Neural cell (in vitro differentiated cells): ENCODE results near the gene KISS1R.

Experiments
- EZH2 ChIP-seq: fragments of 200-600, 300-800 bp; shearing (Covaris generic), sonication (generic); IDR thresholded peaks from 2 replicates; pipeline ENCODE4 v1.6.1; 2014; ENCODE audit warnings: antibody characterized with exemption, low read length, borderline replicate concordance, mild to moderate bottlenecking; ENCODE audit not compliant: insufficient read depth, poor library complexity, severe bottlenecking
- TF ChIP-seq, protein P1 (sequence below): fragments of 450-650 bp; IDR thresholded peaks from 2 replicates; pipeline ENCODE4 v1.5.1; 2014; ENCODE audit warnings: antibody characterized with exemption, mild to moderate bottlenecking, moderate library complexity; ENCODE audit not compliant: poor library complexity, severe bottlenecking
- TF ChIP-seq, protein P2 (sequence below): IDR thresholded peaks from 2 replicates; pipeline ENCODE4 v1.6.1; 2012; ENCODE audit warnings: borderline replicate concordance

DNA sequence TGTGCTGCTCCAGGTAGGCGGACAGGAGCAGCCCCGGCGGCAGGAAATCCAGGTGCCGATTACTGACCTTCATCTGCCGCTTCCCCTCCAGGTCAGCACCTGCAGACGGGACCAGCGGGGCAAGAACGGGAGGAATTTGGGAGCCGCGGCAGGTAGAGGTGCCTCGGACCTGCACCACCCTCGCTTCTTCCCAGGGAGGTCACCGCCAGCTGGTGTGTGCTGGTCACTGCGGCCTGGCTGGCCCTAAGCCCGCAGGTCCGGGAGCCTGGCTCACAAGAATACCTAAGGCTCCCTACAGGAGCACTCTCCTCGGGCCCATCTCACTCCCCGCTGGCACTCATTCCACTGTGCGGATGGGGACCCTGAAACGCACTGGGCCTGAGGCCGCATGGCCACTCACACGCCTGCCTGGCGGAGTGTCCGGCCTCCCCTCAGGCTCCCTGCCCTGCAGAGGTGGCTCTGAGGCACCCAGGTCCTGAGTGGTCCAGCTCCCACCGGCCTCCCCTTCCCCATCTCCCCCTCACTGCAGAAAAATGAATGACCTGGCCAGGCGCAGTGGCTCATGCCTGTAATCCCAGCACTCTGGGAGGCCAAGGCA lies 19.6 kb upstream of the KISS1R start:
- TF ChIP-seq, protein P1, sequence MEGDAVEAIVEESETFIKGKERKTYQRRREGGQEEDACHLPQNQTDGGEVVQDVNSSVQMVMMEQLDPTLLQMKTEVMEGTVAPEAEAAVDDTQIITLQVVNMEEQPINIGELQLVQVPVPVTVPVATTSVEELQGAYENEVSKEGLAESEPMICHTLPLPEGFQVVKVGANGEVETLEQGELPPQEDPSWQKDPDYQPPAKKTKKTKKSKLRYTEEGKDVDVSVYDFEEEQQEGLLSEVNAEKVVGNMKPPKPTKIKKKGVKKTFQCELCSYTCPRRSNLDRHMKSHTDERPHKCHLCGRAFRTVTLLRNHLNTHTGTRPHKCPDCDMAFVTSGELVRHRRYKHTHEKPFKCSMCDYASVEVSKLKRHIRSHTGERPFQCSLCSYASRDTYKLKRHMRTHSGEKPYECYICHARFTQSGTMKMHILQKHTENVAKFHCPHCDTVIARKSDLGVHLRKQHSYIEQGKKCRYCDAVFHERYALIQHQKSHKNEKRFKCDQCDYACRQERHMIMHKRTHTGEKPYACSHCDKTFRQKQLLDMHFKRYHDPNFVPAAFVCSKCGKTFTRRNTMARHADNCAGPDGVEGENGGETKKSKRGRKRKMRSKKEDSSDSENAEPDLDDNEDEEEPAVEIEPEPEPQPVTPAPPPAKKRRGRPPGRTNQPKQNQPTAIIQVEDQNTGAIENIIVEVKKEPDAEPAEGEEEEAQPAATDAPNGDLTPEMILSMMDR, result no peak
- TF ChIP-seq EZH2, result no peak
- TF ChIP-seq, protein P2, sequence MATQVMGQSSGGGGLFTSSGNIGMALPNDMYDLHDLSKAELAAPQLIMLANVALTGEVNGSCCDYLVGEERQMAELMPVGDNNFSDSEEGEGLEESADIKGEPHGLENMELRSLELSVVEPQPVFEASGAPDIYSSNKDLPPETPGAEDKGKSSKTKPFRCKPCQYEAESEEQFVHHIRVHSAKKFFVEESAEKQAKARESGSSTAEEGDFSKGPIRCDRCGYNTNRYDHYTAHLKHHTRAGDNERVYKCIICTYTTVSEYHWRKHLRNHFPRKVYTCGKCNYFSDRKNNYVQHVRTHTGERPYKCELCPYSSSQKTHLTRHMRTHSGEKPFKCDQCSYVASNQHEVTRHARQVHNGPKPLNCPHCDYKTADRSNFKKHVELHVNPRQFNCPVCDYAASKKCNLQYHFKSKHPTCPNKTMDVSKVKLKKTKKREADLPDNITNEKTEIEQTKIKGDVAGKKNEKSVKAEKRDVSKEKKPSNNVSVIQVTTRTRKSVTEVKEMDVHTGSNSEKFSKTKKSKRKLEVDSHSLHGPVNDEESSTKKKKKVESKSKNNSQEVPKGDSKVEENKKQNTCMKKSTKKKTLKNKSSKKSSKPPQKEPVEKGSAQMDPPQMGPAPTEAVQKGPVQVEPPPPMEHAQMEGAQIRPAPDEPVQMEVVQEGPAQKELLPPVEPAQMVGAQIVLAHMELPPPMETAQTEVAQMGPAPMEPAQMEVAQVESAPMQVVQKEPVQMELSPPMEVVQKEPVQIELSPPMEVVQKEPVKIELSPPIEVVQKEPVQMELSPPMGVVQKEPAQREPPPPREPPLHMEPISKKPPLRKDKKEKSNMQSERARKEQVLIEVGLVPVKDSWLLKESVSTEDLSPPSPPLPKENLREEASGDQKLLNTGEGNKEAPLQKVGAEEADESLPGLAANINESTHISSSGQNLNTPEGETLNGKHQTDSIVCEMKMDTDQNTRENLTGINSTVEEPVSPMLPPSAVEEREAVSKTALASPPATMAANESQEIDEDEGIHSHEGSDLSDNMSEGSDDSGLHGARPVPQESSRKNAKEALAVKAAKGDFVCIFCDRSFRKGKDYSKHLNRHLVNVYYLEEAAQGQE, result no peak
